Mucosa of stomach (tissue), 1 donor: ENCODE data around the gene GLIS1.

Experiments used
- H3K27me3 ChIP-seq: one replicate; pipeline ENCODE4 v1.7.0; 2013; ENCODE audit warnings: mild to moderate bottlenecking, low read length; ENCODE audit not compliant: control insufficient read depth, insufficient read depth
- H3K36me3 ChIP-seq: one replicate; pipeline ENCODE4 v1.7.0; 2013; ENCODE audit warnings: low read length; ENCODE audit not compliant: control insufficient read depth, insufficient read depth
- H3K4me1 ChIP-seq: one replicate; pipeline ENCODE4 v1.7.0; 2013; ENCODE audit warnings: mild to moderate bottlenecking, low read length; ENCODE audit not compliant: control insufficient read depth, insufficient read depth
- H3K4me3 ChIP-seq: one replicate; pipeline ENCODE4 v1.7.0; 2013; ENCODE audit warnings: low read length
- H3K9ac ChIP-seq: one replicate; pipeline ENCODE4 v1.7.0; 2013; ENCODE audit warnings: mild to moderate bottlenecking, low read length, moderate library complexity
- H3K9me3 ChIP-seq: one replicate; pipeline ENCODE4 v1.7.0; 2013; ENCODE audit warnings: mild to moderate bottlenecking, low read length, moderate library complexity; ENCODE audit not compliant: control insufficient read depth
- donor health status: Pancreatic carcinoma.

GLIS1 gene

DNA sequence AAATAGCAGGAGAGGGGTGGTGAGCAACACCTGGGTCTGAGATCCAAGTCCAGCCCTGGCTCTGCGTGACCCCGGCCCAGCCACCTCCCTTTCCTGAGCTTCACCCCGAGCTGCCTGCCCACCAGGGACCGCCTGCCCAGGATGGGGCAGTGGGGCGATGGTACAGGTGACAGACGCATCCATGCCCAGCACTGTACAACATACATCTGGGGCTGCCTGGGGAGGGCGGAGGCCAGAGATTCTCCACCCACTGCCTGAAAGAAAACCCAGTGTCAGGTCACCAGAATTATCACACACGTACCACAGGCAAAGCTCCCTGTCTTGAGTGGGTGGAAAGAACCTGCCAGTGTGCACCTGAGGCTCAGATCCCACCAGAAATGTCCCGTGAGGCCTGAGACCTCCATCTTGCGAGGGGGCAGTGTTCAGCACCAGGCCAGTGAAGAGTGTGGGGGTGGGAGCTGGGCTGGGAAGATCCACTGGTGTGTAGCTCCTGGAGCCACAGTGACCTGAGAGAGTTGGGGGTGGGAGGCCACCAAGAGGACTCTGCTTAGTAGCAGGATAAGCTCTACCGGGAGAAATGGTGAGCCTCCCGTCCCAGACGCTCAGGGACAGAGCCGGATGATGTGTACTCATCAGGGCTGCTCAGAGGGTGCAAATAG lies 198.2 kb downstream of the GLIS1 start:
- Histone ChIP-seq H3K27me3 (no peaks in the 10 kb centered on the region), H3K36me3 (no peaks in the 10 kb centered on the region), H3K4me3 (no peak overlapping the region), H3K9ac (no peak overlapping the region), H3K9me3 (no peaks in the 10 kb centered on the region), H3K4me1 (no peaks in the 10 kb centered on the region)

DNA sequence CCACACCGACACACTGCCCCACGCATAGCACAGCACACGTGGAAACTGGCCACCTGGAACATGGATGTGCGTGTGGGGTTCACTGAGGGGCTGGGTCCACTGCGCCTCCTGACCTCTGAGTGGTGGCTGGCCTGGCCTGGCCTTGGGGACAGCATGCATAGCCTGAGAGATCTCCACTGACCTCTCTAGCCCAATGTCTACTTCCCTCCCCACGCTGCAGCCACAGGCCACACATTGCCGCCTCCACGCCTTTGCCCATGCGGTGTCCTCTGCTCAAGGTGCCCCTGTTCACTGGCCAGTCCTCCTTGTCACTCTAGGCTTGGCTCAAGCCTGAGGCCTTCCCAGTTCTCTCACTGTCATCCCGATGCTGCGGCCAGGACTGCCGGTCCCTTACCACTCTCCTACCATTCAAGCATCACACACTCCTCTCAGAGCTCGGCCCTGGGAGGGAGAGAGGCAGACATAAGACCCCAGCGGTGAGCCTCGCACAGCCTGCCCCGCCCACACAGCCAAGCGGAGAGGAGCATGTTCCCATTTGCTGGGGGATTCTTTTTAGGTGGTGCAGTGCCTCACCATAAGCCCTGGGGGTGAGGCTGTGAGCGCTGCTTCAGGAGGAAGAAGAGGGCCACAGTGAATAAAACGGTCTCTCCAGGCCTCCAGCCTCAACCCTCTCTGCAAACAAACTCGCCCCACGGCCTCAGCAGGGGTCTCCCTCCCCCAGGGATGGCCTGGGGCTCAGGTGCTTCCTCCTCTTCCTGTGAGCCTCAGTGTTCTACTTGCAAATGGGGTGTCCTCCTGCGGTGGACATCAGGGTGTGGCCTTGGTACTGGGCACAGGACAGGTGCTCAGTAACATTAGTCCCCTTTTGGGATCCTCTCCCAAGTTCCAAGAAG lies 199.0 kb downstream of the GLIS1 start:
- H3K9ac ChIP-seq: no peak overlapping the region
- no peaks in the 10 kb centered on the region for H3K27me3 ChIP-seq
- H3K4me3 ChIP-seq: no peak overlapping the region
- H3K36me3 ChIP-seq: no peaks in the 10 kb centered on the region
- no peaks in the 10 kb centered on the region for H3K4me1 ChIP-seq
- H3K9me3 ChIP-seq: no peaks in the 10 kb centered on the region

DNA sequence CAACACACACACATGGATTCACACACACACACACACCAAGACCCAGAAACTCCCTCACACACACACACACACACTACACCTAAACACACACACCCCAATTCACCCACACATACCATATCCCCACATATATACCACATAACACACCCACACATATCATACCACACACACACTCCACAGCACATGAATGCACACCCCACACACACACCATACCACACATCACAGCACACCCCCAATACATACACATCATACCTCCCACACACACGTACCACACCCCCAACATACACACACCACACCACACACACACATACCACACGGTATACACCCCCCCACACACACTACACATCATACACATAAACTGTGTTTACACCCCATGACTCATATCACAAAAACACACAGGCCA lies 199.7 kb downstream of the GLIS1 start:
- Histone ChIP-seq H3K27me3 (no peaks in the 10 kb centered on the region), H3K9ac (no peak overlapping the region), H3K9me3 (no peaks in the 10 kb centered on the region), H3K4me3 (no peak overlapping the region), H3K36me3 (no peaks in the 10 kb centered on the region), H3K4me1 (no peaks in the 10 kb centered on the region)

DNA sequence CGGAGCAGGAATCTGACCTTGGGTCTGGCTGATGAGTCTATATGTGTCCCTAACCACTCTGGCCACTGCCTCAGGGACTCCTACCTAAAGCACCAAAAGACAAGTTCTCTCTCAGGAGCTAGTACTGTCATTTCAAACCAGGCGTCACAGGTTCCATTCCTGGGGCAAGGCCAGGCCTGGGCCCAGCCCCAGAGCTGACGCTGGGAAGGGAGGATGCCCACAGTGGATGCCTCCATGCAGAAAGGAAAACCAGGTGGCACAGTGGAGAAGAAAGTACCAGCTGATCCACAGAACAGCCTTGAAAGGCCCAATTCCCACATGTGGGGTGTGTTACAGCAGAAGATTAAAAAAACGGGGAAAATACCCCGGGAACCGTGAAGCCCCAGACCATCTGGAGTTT lies 202.4 kb downstream of the GLIS1 start:
- Histone ChIP-seq H3K4me3 (no peak overlapping the region), H3K9ac (no peak overlapping the region), H3K27me3 (no peaks in the 10 kb centered on the region), H3K4me1 (no peaks in the 10 kb centered on the region), H3K36me3 (no peaks in the 10 kb centered on the region), H3K9me3 (no peaks in the 10 kb centered on the region)

DNA sequence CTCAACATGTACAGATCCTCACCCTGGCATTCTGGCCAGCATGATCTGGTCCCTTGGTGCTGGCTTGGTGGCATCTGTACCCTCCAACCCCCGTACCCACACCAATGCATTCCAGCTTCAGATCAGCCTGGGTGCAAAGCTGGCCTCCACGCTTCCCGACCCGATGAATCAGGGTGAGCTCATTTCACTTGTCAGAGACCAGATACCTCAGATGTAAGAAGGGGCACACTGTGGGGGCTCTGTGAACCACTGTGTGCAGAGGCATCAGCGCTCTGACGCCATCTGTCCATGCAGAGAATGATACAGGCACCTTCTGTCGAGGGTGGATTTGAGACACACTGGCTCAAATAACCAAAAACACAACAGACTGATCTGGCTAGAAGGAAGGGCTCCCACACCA lies 203.1 kb downstream of the GLIS1 start:
- Histone ChIP-seq H3K4me1 (no peaks in the 10 kb centered on the region), H3K9ac (no peak overlapping the region), H3K9me3 (no peaks in the 10 kb centered on the region), H3K27me3 (no peaks in the 10 kb centered on the region), H3K4me3 (no peak overlapping the region), H3K36me3 (no peaks in the 10 kb centered on the region)

DNA sequence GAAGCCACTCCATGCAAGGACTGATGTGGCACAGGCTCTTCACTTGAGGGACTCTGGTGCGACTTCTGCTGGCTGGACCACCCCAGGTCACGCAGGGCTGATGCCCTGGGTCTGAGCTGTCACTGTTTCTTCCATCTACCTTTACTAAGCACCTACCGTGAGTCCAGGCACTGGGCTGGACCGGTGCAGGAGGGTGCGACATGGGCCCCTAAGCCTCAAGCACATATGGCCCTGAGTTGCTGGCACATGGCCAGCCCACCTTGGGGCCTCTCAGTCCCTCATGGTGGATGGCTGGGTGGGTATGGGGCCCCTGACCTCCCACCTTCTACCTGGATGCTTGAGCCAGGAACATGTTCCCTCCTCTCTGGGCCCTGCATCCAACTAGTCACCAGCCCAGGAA lies 203.7 kb downstream of the GLIS1 start:
- H3K9me3 ChIP-seq: no peaks in the 10 kb centered on the region
- no peaks in the 10 kb centered on the region for H3K4me1 ChIP-seq
- no peaks in the 10 kb centered on the region for H3K27me3 ChIP-seq
- no peaks in the 10 kb centered on the region for H3K36me3 ChIP-seq
- H3K4me3 ChIP-seq: no peak overlapping the region
- no peak overlapping the region for H3K9ac ChIP-seq

DNA sequence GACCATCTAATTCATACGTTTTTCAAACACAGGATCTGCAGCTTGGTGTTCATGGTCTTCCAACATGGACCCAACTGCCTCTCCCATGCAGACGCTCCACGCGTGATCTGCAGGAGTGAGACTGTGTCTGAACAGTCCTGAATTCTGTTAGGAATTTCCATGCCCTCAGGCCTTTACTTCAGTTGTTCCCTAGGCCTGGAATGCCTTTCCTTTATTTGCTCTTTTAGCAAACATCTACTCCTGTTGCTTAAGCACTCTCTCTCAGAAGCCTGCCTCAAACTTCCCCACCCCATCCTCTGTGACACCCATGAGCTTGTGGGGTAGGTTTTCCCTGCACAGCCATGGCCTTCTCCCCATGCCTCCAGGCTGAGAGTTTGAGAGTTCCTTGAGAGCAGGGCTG lies 206.1 kb downstream of the GLIS1 start:
- no peaks in the 10 kb centered on the region for H3K9me3 ChIP-seq
- no peaks in the 10 kb centered on the region for H3K27me3 ChIP-seq
- no peak overlapping the region for H3K4me3 ChIP-seq
- H3K4me1 ChIP-seq: no peaks in the 10 kb centered on the region
- no peak overlapping the region for H3K9ac ChIP-seq
- H3K36me3 ChIP-seq: no peaks in the 10 kb centered on the region

DNA sequence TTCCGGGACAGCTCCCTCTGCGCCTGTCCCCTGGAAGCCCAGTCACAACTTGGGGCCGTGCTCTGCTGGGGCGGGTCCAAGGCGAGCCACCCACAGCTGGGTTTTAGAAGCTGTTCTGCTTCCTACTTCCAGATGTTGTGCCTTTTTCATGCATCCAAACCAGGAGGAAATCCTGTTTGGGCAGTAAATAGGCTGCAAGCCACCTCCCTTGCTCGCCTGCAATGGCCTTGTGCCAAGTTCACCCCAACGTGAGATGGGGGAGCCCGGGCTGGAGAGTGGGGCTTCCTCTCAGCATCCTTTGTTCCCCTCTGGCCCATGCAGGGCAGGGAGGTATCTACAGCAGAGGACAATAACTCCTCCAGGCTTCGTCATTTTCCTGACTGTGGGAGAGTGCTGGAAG lies 206.6 kb downstream of the GLIS1 start:
- Histone ChIP-seq H3K4me1 (no peaks in the 10 kb centered on the region), H3K36me3 (no peaks in the 10 kb centered on the region), H3K9ac (no peak overlapping the region), H3K4me3 (no peak overlapping the region), H3K27me3 (no peaks in the 10 kb centered on the region), H3K9me3 (no peaks in the 10 kb centered on the region)

DNA sequence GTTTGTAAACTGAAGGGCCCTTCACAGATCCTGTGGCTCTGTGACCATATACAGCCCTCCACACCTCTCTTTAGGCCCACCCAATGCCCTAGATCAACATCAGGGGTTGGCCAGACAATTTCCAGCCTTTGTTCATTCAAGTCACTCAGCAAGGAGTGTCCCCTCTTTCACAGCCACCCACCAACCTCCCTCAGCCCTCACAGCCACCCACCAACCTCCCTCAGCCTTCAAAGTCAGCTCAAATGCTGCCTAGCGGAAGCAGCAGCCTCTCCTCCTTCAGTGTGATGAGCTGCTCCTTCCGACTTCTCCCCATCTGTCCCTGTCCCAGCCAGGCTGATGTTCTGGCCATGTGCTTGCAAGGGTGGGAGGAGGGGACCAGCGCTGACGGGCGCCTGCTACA lies 208.4 kb downstream of the GLIS1 start:
- no peak overlapping the region for H3K9ac ChIP-seq
- no peak overlapping the region for H3K4me3 ChIP-seq
- H3K4me1 ChIP-seq: peaks cover 6% of the 10 kb centered on the region
- no peaks in the 10 kb centered on the region for H3K27me3 ChIP-seq
- H3K36me3 ChIP-seq: no peaks in the 10 kb centered on the region
- no peaks in the 10 kb centered on the region for H3K9me3 ChIP-seq

DNA sequence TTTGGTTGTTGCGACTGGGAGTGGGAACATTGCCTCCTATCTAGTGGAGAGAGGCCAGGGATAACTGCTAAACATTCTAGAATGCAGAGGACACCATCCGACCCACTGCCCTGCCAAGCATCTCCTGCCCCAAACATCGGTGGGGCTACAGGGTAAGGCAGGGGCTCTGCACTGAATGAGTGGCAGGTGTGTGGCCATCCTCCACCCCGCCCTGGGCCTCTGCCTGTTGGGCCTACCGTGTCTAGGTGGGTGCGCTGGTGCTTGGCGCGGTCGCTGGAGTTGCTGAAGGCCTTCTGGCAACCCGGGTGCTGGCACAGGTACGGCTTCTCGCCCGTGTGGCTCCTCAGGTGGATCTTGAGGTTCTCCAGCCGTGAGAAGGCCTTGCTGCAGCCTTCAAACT lies 209.4 kb downstream of the GLIS1 start:
- H3K4me1 ChIP-seq: peaks cover 6% of the 10 kb centered on the region
- H3K36me3 ChIP-seq: no peaks in the 10 kb centered on the region
- no peak overlapping the region for H3K9ac ChIP-seq
- H3K9me3 ChIP-seq: no peaks in the 10 kb centered on the region
- H3K27me3 ChIP-seq: no peaks in the 10 kb centered on the region
- no peak overlapping the region for H3K4me3 ChIP-seq

DNA sequence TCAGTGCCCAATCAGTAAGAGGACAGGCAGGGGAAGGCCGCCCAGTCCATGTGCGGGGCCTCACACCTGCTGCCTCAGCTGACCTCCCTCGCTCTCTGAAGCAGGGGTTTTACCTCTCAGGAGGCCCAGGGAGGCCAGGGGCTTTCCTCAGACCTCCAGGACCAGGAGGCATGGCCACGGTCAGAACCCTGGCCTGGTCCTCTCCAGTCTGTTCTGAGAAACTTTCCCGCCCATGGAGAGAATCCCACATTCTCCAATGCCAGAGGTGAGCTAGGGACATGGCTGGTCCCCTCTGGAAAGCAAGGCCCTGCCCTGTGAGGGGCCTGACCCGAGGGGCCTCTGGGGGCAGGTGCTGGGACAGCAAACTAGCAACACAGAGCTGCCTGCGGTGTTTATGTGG lies 211.6 kb downstream of the GLIS1 start:
- Histone ChIP-seq H3K36me3 (no peaks in the 10 kb centered on the region), H3K27me3 (no peaks in the 10 kb centered on the region), H3K9ac (no peak overlapping the region), H3K9me3 (no peaks in the 10 kb centered on the region), H3K4me1 (peaks cover 6% of the 10 kb centered on the region), H3K4me3 (no peak overlapping the region)

DNA sequence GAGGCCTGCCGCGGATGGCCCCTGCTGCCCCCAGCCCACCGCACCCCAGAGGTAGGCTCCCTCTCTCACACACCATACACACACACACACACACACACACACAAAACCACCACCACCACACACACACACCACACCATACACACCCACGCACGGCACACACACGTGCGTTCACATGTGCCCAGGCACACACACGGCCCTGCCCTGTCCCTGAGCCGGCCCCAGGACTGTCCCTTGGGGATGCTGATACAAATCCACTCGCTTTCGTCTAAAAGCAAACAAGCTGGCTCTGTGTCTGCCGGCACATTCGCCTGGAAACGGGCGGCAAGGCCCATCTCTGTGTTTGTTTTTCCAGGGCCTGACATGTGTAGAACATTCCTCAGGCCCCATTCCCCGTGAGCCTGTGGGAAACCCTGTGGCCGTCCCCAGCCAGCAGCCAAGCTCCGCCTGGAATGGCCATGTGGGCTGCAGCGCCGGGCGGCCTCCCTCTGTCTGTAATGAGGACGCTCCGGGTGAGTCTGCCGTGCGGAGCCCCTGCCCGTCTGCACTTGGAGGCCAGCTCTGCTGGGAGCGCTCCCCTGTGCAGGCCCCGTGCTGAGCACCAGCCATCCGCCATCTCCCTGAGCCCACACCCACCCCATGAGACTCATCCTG lies 212.4 kb downstream of the GLIS1 start:
- Histone ChIP-seq H3K4me3 (no peak overlapping the region), H3K9me3 (no peaks in the 10 kb centered on the region), H3K9ac (no peak overlapping the region), H3K4me1 (peaks cover 6% of the 10 kb centered on the region), H3K36me3 (no peaks in the 10 kb centered on the region), H3K27me3 (no peaks in the 10 kb centered on the region)
